Transverse colon (tissue), 4 donors: ENCODE data around the gene CCT6B. TPM values are rescaled to one million over a fixed set of nuclear protein-coding genes. Genes with fewer than 3 reads are reported as not detected.

ENCODE experiments used
- DNase-seq: peaks from one replicate; pipeline ENCODE4 v3.0.0-alpha.2; 2019
- H3K27ac ChIP-seq, 4 donors: fragments of 200-600 bp; sonication (generic); 2 replicates each; pipeline ENCODE4 v1.5.1; 2016 to 2018; ENCODE audit warnings: inconsistent platforms in 4 of 4
- H3K27me3 ChIP-seq: fragments of 200-600 bp; sonication (generic); 2 replicates; pipeline ENCODE4 v1.5.1; 2017; ENCODE audit warnings: inconsistent platforms
- H3K36me3 ChIP-seq, 4 donors: fragments of 200-600 bp; sonication (generic); 2 replicates each; pipeline ENCODE4 v1.5.1; 2017 to 2019; ENCODE audit warnings: inconsistent platforms in 4 of 4
- H3K4me1 ChIP-seq, 4 donors: fragments of 200-600 bp; sonication (generic); 2 replicates each; pipeline ENCODE4 v1.5.1; 2017 to 2020; ENCODE audit warnings: inconsistent platforms in 4 of 4
- H3K4me3 ChIP-seq, 4 donors: fragments of 200-600 bp; sonication (generic); 1 replicate in 1 of 4; 2 replicates in 3 of 4; pipeline versions ENCODE4 v1.5.1 to v1.6.1; 2017 to 2019; ENCODE audit warnings: inconsistent platforms in 4 of 4
- H3K9me3 ChIP-seq, 2 donors: fragments of 200-600 bp; sonication (generic); 2 replicates each; pipeline ENCODE4 v1.5.1; 2017 to 2019; ENCODE audit warnings: inconsistent platforms in 2 of 2
- CTCF ChIP-seq, 5 experiments: fragments of 200-600 bp in 3 of 5; fragments of 450-650 bp in 2 of 5; sonication (generic) in 3 of 5; IDR thresholded peaks; 1 replicate in 2 of 5; 2 replicates in 3 of 5; pipeline ENCODE4 v1.5.1; 2016 to 2017; ENCODE audit warnings: antibody characterized with exemption in 5 of 5, inconsistent platforms in 3 of 5, mild to moderate bottlenecking in 2 of 5, moderate library complexity in 1 of 5
- EP300 ChIP-seq: sonication (generic); formaldehyde crosslinking; IDR thresholded peaks from one replicate; pipeline ENCODE4 v1.6.1; 2017; ENCODE audit warnings: antibody characterized with exemption, low read depth
- POLR2A ChIP-seq: fragments of 450-650 bp; IDR thresholded peaks from one replicate; pipeline ENCODE4 v1.6.1; 2016; ENCODE audit warnings: antibody characterized with exemption, mild to moderate bottlenecking, moderate library complexity
- POLR2AphosphoS5 ChIP-seq, 3 donors: sonication (generic); formaldehyde crosslinking; IDR thresholded peaks; one replicate each; pipeline ENCODE4 v1.6.1; 2016; ENCODE audit warnings: antibody characterized with exemption in 3 of 3
- WGBS, 2 donors: methylation state at CpG; one replicate each; pipeline ENCODE4 v1.1.5; 2018; ENCODE audit warnings: low coverage in 1 of 2; 5-methylcytosine and 5-hydroxymethylcytosine counted together
- in situ Hi-C, 4 donors: fragments of 200-750 bp; cut with MboI; loops; one replicate each; pipeline versions ENCODE4 v1.15.0 to v1.15.1; 2017; ENCODE audit warnings: low sequenced_read_pairs in 3 of 4, low pct_ligation_motif_present in 1 of 4, low pct_unique_long_range_greater_than_20kb in 1 of 4
- intact Hi-C: fragments of 100-400 bp; cut with DNase I; formaldehyde crosslinking; loops from one replicate; pipeline ENCODE4 v1.15.1; 2023; ENCODE audit warnings: low total_unique reads
- total RNA-seq, 4 donors: library from RNA; depleted of rRNA; stranded (reverse); fragments of >200 nt; gene quantifications; one replicate each; pipeline ENCODE4 v1.1.0, GENCODE V29; 2016

Gene CCT6B
- total RNA-seq, 4 donors from 2014 or later, result 0.96 to 1.9 TPM; not detected in 2

- Histone ChIP-seq H3K4me3 (no peak overlapping the region), H3K9me3 (no peaks in the 10 kb centered on the region), H3K36me3 (no peaks in the 10 kb centered on the region), H3K27ac (no peak overlapping the region), H3K4me1 (no peaks in the 10 kb centered on the region), H3K27me3 (peaks cover 34% of the 10 kb centered on the region)
- intact Hi-C loops, result loop anchor here (10.0 kb wide), 1 partner anchor 1889 kb away; the partner anchor contains the start of gene SPACA3
- in situ Hi-C loops, result no loop called here
- TF ChIP-seq POLR2AphosphoS5 (IDR thresholded peaks at IDR 0.05) (no peak), EP300 (no peak), POLR2A (no peak), CTCF (IDR thresholded peaks at IDR 0.05) (no peak)
- no peak for DNase-seq
- WGBS, 2 donors, result 27 to 30% methylated on average over 4 to 12 of the region's 12 CpGs
These were observed 77.9 kb downstream of the CCT6B start for GRCh38 chr17:34883106-34884000.

- Histone ChIP-seq H3K9me3 (no peaks in the 10 kb centered on the region), H3K4me1 (no peaks in the 10 kb centered on the region), H3K27ac (no peak overlapping the region), H3K27me3 (peaks cover 15% of the 10 kb centered on the region), H3K36me3 (no peaks in the 10 kb centered on the region), H3K4me3 (no peak overlapping the region)
- in situ Hi-C loops, result no loop called here
- WGBS, 2 donors, result 26 to 40% methylated on average over 3 of the region's 3 CpGs
- no peak for TF ChIP-seq EP300
- no peak for TF ChIP-seq POLR2AphosphoS5 (IDR thresholded peaks at IDR 0.05)
- TF ChIP-seq POLR2A, result no peak
- no peak for TF ChIP-seq CTCF (IDR thresholded peaks at IDR 0.05)
- intact Hi-C loops, result no loop called here
- DNase-seq, result no peak
These were observed 82.1 kb downstream of the CCT6B start for GRCh38 chr17:34879146-34879545.

Other genes with a start within 250 kb of the CCT6B start
- 10 to 100 TPM; 10.9 to 21.7 (median 14.1) TPM for gene ZNF830, start 80 bp upstream of the CCT6B start, total RNA-seq
- gene LIG3, start 19.1 kb upstream of the CCT6B start, total RNA-seq, result 10 to 100 TPM in 3 of 4 donors, 1 to 10 TPM in 1; 9.8 to 44.5 (median 23.9) TPM
- 10 to 100 TPM; 40.6 to 75.8 (median 50.7) TPM for gene RFFL, start 102.2 kb upstream of the CCT6B start, total RNA-seq
- 10 to 100 TPM in 1 of 4 donors, 1 to 10 TPM in 3; 5.6 to 60.3 (median 7.8) TPM for gene RAD51D, start 158.4 kb upstream of the CCT6B start, total RNA-seq
- gene FNDC8, start 160.2 kb upstream of the CCT6B start, total RNA-seq, result not detected
- gene NLE1, start 180.8 kb upstream of the CCT6B start, total RNA-seq, result 10 to 100 TPM in 1 of 4 donors, 1 to 10 TPM in 3; 4.0 to 13.2 (median 6.9) TPM
- under 1 TPM in 1 of 4 donors, not detected in 3; 0.14 TPM for gene UNC45B, start 186.4 kb upstream of the CCT6B start, total RNA-seq
- not detected for gene SLC35G3, start 232.9 kb upstream of the CCT6B start, total RNA-seq